GM19240 (cell line): ENCODE data around the gene BORCS6.
"Not testable (repeated sequence)": the region's sequence is repeated elsewhere in the genome, so short reads cannot be mapped to it uniquely, and the experiment has no call there.

Source experiments
- DNase-seq: peaks from one replicate; pipeline ENCODE4 v3.0.0; 2011; ENCODE audit warnings: low spot score; ENCODE audit not compliant: insufficient read length

BORCS6 gene

DNA sequence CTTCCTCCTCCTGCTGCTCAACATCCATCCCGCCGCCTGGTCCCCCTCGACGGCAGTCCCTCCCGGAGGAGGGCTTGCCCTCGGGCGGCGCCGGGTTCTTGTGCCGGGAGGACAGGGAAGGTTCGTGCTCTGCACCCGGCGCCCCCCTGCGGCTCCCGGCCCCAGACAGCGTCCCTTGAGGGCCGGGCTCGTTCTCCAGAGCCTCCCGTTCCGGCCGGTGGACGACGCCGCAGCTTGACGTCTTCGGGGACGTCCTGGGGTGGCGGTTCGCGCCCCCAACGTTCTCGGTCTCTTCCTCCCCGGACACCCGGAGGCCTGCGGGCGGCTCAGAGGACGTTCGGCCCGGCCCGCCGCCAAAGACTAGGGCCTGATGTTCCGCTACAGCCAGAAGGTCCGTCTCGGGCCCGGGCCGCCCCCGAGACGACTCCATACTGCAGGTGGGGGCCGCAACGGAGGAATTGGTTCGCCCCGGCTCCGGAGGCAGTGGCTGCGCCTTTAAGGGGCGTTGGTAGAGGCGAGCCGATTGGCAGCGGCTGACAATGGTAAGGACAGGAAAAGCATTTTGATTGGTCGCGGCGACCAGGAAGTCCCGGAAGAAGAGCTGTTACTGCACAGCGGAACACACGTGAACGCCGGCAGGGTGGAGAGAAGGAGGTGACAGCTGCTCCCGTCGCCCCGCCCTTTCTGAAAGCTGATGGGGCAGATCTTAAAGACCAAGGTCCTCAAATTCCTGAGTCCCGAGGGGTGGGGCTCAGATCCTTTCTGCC, at the start of gene BORCS6:
Gene BORCS6 (minus strand): TSS at position 470 of the 767 bp plus-strand sequence. CDS start 40 bp downstream, at position 430.
- DNase-seq, result peak; percentile 51

DNA sequence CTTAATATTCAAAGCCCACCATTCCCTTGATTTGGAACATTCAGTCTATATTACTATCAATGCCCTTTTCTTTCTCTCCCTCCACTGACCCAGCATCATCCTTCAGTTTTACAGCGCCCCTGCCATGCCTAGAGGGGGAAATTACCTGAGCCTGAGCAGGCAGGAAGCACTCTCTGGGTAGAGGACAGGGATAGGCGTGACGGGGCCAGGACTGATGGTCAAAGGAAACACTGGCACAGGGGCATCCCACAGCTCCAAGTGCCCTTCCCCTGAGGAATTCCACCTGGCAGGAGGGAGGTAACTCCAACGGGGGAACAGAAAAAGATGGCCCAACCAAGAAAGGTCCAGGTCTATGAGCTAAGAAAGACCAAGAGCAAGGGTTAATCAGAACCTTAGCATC, 47.9 kb upstream of the BORCS6 start:
- DNase-seq, result no peak

DNA sequence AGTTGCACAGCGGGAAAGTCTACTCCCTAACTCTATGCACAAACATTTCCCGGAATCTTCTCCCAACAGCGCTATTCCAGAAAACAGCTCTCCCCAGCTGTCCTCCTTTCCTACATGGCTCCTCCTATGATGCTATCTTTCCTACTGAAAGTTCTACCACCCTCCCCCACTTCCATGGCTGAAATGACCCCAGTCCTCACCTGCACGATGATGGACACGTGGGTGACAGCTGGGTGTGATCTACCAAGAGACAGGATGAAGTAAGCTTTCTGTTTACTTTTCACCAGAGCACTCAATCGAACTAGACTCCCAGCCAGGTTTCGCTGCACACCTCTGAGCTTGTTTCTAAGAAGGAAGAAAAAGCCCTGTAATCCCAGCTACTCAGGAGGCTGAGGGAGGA, 47.2 kb upstream of the BORCS6 start:
- no peak for DNase-seq

DNA sequence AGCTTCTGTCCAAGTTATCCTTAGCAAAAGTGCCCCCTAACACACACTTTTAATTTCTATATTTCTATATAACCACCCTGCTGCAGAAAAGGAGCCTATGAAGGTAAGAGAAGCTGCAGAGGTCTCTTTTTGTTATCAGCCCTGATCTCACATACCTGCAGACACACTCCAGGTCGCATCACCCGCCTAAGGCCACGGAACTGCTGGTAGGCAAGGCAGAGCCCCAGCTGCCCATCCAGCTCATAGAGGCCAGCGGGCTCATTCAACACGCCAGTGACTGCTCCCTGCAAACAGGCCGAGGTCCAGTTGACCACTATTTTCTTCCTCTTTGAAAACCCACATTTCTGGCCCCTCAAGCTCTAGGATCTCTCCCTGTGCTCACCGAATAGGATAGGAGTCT, 45.7 kb upstream of the BORCS6 start:
- DNase-seq, result no peak

DNA sequence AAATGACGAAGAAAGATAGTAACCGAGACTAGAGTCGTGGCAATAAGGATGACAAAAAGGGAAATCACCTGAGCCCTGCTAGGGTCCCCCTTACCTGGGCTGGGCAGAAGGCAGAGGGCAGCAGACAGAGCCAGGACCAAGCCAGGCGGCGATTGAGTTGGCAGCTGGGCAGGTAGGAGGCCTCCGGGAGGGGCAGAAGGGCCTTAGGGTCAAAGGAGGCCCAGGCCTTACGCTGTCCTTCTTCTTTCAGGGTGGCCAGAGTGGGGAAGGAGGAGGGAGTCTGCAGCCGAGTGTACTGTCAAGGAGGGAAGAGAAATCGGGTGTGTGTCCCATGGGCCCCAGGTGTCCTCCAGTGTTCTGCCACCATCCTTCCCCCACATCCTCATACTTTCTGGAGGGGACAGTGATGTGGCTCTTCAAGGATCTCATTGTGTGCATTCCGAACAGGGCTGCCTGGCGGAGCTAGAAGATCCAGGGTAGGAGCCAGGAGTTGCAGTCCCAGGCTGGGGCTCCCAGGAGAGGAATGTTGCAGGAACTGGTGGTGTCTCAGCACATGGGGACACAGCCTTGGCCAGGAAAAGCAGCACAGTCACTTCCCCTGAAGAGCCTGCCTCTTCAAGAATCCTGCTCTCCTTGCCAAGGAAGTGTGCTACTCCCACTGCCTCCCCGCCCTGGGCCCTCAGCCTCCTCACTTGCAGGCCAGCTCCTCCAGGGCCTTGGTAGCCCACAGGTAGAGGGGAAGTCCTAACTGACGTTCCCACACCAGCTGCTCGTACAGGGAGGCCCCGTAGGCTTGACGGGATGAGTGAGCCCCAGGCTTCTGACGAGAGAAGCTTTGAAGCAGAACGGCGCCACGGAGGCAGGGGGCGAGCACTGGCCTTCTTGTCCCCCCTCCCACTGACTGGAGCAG, 44.6 kb upstream of the BORCS6 start:
- DNase-seq, result no peak

DNA sequence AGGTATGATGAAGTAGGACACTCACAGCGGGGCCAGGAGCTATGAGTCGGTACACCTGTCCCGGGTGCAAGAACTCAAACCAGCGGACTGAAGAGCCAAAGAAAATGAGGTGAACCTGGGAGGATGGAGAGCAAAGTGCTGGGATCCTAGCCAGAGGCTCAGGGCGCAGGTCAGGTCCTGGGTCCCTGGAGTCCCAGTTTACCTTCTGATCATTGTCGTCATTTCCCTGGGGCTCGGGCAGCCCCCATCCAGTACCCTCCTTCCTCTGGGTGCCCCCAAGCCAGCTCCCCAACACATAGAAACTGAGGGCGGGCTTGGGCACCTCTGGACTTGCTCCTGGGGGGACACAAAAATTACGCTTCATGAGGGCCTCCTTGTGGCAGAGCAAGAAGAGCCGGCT, 41.7 kb upstream of the BORCS6 start:
- DNase-seq, result no peak

DNA sequence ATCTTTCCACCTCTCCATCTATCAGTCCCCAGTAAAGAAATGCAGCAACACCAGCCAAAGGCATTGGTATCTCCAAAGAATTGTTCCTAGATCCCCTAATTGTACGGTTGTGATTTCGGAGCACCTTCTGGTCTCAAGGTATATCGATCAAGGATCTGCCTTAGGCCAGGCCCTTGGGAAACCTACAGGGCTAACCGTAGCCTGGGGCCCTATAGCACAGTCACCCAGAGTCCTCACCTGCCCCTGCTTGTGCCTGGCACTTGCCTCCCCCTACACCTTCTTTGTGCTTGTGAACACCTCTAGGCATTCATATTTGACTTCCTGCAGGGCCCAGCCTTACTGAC, 37.2 kb upstream of the BORCS6 start:
- DNase-seq, result no peak

DNA sequence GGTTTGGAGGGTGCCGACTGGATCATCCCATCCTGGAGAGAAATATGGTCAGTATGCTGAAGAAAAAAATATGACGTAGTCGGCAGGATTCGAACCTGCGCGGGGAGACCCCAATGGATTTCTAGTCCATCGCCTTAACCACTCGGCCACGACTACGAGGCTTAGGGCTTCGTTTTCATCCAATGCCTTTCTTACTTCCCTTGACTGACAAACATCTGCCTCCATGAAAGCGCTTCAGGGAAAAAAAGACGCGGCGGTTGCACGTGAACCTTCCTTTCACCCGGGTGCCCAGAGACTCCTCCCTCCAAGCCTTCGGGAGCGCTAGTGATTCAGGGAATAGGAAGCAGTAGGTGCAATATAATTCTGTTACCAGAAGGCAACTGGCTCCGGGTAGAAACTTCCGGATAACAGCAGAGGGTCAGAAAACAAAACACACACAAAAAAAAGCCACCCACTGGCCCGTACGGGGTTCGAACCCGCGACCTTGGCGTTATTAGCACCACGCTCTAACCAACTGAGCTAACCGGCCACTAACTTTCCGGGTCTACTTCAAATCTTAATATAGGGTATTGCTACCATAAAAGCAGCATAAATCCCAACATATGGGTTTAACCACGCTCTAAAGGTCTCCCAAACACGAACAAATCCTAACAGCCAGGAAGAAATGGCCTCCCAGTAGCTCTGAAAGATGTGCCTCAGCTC, 36.7 kb upstream of the BORCS6 start:
- DNase-seq, result peak; percentile 28

DNA sequence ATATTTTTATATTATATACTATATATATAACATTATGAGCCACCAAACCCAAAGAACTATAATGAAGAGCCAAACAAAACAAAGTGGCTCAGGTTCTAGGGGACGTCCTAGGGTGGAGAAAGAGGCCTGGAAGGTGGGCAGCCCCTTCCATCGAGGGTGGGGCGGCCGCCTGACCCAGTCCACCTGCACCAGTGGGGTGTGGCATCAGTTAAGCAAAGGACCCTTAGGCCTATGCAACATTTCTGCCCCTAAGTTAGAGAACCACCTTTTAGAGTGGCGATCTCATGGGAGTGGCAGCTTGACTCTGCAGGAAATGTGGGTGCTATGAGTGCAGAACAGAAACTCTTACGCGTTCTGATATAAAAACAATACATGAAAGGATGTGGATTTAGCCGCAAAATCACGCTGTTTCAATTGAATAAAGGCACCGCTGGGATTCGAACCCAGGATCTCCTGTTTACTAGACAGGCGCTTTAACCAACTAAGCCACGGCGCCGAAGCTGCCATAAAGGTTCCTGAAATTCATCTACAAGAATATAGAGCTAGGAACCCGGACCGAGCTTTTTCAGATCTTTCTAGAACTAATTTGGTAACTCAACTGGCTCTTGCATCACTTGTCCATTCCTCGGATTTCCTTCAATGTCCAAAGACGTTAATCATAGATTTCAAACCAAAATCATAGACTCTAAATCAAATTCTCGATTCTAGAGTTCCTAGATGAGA, 36.0 kb upstream of the BORCS6 start:
- no peak for DNase-seq

DNA sequence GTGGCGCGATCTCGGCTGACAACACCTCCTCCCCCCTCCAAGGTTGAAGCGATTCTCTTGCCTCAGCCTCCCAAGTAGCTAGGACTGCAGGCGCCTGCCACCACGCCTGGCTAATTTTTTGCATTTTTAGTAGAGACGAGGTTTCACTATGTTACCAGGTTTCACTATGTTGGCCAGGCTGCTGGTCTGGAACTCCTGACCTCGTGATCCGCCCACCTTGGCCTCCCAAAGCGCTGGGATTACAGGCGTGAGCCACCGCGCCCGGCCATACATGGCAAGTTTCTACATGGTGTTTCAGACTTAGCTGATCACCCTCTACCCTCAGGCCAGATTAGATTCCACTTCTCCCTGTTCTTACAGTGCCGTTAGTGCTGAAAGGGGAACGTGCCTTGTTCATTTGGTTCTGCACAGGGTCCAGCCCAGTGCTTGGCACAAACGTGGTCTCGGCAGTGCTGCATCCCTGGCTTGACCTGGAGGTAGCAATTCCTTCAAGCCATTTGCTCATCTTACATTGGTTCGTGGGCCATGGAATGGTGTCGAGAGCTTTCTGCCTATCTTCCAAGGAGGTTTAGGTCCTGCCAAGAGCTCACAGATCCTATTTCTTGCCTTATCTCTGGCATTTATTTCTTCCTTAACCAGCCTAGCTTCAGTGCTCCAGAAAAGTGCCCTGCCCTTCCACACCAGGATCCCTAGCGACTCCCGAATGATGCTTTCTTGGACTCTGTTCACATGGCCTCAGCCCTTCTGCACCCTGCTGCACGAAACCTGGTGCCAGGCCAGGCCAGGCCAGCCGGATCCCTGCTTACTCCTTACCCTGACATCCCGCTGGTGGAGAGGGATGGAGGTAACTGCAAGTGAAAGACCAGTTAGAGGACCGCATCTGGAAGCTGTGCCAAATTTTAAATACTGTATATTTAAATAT, 35.2 kb upstream of the BORCS6 start:
- no peak for DNase-seq

DNA sequence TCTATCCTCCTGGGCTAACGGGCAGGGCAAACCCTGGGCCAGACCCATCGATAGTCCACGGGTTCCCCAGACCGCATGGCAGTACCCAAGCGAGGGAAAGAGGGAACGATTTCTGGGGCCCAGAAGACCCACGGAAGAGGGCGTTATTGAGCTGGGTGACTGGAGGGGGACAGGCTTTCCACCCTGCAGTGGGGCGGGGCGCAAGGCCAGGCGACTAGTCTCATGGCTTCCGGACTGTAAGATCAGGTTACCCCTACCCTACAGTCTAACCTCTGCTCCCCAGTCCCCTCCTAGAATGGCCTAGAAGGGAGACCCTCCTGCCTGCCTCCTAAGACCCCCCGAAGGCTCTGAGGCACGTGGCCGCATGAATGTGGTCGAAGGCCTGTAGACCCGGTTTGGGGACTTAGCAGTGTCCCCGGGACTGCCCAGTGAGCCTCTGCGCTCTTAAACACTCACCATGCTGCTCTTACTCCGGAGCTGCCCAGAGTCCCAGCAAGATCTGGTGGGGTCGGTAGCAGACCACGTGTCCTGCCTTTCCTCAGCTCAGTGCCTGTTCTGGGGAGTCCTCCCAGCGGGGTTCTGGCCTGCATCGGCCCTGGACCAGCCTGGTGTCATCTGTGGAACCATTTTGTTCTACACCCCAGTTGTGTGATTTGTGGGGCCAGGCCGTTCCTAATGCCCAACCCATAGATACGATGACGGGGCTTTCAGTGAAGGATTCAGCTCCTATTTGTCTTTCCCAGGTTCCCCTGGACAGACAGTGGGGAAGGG, 33.6 kb upstream of the BORCS6 start:
- no peak for DNase-seq

DNA sequence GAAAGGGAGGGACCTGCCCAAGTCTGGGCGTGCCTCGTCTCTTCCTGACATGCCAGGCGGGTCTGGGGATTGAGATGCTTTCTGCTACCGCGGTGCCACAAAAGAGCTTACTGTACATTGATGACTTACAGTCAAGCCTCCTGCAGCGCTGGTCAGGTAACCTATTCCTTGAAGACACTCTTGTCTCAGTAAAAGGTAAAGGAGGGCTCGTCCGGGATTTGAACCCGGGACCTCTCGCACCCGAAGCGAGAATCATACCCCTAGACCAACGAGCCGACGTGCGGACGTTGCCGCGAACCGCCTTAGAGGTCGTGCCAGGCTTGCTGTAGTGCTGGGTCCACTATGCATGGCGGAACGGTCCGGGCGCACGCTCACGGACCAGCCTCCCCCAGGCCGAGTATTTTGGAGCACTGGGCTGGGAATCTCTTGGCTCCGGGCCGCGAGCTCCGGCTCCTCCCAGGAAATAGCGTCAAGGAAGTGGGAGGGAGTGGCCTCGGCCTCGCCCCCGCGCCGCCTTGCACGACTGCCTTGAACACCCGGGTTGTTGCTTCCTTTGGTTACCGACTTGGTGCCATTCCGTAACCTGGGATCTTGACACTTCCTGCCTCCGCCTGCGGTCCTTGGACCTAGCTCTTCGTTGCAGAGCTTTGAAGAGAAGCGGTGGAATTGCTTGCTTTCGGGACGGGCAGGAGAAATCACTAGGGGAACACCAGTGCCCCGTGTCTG, 32.8 kb upstream of the BORCS6 start:
- DNase-seq, result peak; percentile 24

DNA sequence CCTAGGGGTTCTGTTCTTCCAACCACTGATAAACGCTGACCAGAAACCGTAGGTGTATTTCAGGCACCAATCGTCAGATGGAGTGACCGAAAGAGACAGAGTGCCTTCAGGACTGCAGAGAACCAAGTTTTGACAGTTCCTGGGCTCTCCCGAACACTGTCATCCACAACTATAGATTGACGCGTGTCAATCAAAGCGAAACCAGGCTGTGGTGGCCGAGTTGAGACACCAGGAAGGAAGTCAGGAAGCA, 32.3 kb upstream of the BORCS6 start:
- DNase-seq, result no peak

DNA sequence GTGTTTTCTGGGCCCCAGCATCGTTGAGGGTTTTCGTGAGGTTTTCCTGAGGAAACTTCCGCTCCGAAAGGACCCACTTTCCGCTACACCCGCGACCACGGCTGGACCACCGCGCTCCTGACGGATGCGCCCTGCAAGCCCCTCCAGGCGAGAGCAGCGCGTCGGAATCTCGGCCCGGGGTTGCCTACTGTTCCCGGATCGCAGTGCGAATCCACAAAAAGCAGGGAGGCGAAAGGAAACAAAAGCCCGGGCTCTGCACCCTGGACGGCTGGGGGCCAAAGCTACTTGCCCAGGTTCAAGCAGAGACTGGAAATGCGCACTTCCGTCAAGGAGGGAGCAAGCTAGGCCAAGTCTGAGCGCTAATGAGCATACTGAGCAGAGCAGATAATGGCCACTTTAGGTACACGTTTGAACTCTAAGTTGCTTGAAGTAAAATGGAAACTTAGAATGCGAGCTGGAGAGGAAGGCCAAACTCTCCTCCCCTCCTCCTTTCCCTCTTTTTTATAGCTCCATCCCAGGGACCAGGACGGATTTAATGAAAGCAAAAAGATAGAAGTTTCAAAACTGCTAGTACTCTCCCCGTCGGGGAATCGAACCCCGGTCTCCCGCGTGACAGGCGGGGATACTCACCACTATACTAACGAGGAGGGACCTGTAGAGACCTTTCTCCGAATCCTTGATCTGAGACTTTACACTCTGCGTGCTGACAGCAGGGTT, 31.8 kb upstream of the BORCS6 start:
- DNase-seq, result no peak

DNA sequence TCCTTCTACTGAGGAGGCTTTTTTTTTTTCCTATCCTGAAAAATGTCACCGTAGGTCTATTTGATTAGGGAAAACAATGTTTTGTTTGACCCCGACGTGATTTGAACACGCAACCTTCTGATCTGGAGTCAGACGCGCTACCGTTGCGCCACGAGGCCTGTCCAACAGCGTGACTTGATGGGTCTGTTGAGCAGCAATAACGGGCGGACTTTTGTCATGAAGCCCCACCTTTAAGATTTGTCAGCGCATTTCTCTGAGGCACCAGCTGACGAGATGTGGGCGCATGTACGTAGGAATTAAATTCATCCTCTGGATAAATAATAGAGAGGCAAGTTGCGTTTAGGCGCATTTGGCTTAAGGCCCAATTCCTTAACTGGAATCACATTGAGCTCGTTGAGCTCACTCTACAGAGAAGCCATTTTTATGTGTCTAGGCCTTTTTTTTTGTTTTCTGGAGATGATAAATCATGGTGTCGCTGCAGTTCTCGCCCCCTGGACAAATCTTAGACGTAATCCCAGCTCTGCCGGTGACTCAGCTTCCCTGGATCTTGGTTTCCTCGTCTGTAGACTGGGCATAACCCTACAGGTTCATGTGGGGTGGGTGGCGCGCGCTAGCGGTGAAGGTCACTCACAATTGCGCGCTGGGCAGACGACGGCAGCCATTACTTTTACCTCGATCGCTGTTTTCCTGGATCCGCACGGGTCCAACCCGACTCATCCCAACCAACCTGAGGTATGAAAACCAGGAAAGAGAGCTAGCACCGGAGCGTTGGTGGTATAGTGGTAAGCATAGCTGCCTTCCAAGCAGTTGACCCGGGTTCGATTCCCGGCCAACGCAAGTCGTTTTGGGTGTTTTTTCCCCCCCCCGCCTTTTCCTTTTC, 31.0 kb upstream of the BORCS6 start:
- peak; percentile 20 for DNase-seq

DNA sequence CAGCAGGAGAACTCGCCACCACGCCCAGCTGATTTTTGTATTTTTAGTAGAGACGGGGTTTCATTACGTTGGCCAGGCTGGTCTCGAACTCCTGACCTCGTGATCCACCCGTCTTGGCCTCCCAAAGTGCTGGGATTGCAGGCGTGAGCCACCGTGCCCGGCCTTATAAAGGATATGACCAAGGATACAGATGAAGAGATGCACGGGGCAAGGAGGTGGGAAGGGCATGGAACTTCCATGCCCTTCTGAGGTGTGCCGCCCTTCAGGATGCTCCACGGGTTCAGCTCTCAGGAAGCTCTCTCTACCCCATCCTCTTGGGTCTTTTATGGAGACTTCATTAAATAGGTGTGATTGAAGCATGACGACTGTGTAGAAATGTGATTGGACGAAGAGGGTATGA, 24.0 kb upstream of the BORCS6 start:
- not testable (repeated sequence) for DNase-seq
